SK-N-MC (cell line): ENCODE data around the gene FAM111A.
"Not testable (repeated sequence)": the region's sequence is repeated elsewhere in the genome, so short reads cannot be mapped to it uniquely, and the experiment has no call there.

ENCODE experiments used
- DNase-seq: peaks from one replicate; pipeline ENCODE4 v3.0.0-alpha.2; 2011; ENCODE audit warnings: low read depth, low spot score
- H3K27ac ChIP-seq: fragments of 200-600 bp; sonication (generic); 2 replicates; pipeline ENCODE4 v1.5.1; 2016; ENCODE audit warnings: mixed run types
- H3K36me3 ChIP-seq: fragments of 200-600 bp; sonication (generic); 2 replicates; pipeline ENCODE4 v1.6.1; 2017; ENCODE audit warnings: antibody characterized with exemption, low read length, mixed read lengths; ENCODE audit not compliant: insufficient read depth
- H3K4me3 ChIP-seq: fragments of 200-600 bp; sonication (generic); 2 replicates; pipeline ENCODE4 v1.5.1; 2016
- H3K9ac ChIP-seq: fragments of 200-600 bp; sonication (generic); 2 replicates; pipeline ENCODE4 v1.8.0; 2017; ENCODE audit warnings: mixed run types, mixed read lengths; ENCODE audit not compliant: insufficient read length
- H3K9me3 ChIP-seq: fragments of 200-600 bp; sonication (generic); 2 replicates; pipeline ENCODE4 v1.6.1; 2017; ENCODE audit warnings: low read depth, mild to moderate bottlenecking, antibody characterized with exemption, low read length, moderate library complexity, mixed read lengths
- EZH2 ChIP-seq: fragments of 200-600 bp; sonication (generic); IDR thresholded peaks from one replicate; pipeline ENCODE4 v1.6.1; 2017; ENCODE audit warnings: antibody characterized with exemption
- FOXP2 ChIP-seq: optimal IDR thresholded peaks from 2 replicates; pipeline ENCODE3; 2011; ENCODE audit warnings: mild to moderate bottlenecking, moderate library complexity; ENCODE audit not compliant: insufficient read depth; ENCODE audit errors: extremely low read length, control extremely low read depth
- POLR2AphosphoS5 ChIP-seq: IDR thresholded peaks from 2 replicates; pipeline ENCODE4 v1.6.1; 2012; ENCODE audit warnings: mild to moderate bottlenecking, low read depth, low read length, borderline replicate concordance

FAM111A gene, protein sequence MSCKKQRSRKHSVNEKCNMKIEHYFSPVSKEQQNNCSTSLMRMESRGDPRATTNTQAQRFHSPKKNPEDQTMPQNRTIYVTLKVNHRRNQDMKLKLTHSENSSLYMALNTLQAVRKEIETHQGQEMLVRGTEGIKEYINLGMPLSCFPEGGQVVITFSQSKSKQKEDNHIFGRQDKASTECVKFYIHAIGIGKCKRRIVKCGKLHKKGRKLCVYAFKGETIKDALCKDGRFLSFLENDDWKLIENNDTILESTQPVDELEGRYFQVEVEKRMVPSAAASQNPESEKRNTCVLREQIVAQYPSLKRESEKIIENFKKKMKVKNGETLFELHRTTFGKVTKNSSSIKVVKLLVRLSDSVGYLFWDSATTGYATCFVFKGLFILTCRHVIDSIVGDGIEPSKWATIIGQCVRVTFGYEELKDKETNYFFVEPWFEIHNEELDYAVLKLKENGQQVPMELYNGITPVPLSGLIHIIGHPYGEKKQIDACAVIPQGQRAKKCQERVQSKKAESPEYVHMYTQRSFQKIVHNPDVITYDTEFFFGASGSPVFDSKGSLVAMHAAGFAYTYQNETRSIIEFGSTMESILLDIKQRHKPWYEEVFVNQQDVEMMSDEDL

GRCh38 chr11:59142530-59143507, at the start of gene FAM111A:
Gene FAM111A (plus strand): TSS chr11:59142856. CDS start chr11:59148873, 6,017 bp downstream.
- DNase-seq = no peak
- Histone ChIP-seq H3K4me3 (peak within 1 kb of the TSS; percentile 84), H3K9ac (peak within 1 kb of the TSS; percentile 58), H3K9me3 (no peaks in the 10 kb centered on the region), H3K36me3 (peaks cover 3% of the 10 kb centered on the region; the same call in 1 of the 2 replicates), H3K27ac (no peak within 1 kb of the TSS)
- TF ChIP-seq EZH2 (no peak), POLR2AphosphoS5 (peak; percentile 15; the same call in 1 of the 2 replicates)

GRCh38 chr11:59093576-59093975, 49.1 kb upstream of the FAM111A start:
- not testable (repeated sequence) for H3K27ac ChIP-seq, H3K4me3 ChIP-seq, DNase-seq, H3K9ac ChIP-seq, H3K9me3 ChIP-seq, H3K36me3 ChIP-seq

- not testable (repeated sequence) for DNase-seq, H3K4me3 ChIP-seq, H3K36me3 ChIP-seq, H3K9me3 ChIP-seq, H3K27ac ChIP-seq, H3K9ac ChIP-seq
Measured at GRCh38 chr11:59095225-59095624, 47.4 kb upstream of the FAM111A start.

GRCh38 chr11:59095972-59096575, 46.6 kb upstream of the FAM111A start:
- not testable (repeated sequence) for H3K9ac ChIP-seq, H3K27ac ChIP-seq, DNase-seq, H3K36me3 ChIP-seq, H3K4me3 ChIP-seq, H3K9me3 ChIP-seq

DNA sequence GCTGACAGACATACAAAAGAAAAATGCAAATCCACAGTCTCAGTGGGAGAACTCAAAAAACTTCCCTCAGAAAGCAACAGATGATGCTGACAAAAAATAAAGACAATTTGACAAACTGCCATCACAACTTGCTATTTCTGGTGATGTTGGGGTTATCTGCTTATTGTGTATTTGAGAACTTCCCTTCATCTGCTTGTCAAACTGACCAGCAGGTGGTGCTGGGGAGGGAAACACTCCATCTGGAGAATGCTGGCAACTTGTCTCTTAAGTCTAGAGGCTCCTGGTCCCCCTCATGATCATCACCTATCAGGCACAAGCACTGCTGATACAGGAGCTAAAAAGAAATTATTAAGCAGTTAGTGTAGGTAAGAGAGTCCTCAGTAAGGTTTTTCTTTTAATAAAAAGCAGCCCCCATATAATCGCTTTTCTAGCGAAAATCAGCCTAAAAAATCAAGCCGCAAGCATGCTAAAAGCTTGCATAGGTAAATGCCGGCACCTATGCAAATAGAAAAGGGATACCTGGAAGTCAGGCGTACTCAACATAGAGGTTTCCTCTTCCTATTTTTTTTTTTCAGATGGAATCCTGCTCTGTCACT, 45.4 kb upstream of the FAM111A start:
- H3K4me3 ChIP-seq = no peak overlapping the region
- no peak overlapping the region for H3K9ac ChIP-seq
- TF ChIP-seq EZH2 (no peak), POLR2AphosphoS5 (no peak), FOXP2 (no peak)
- no peak for DNase-seq
- no peak overlapping the region for H3K27ac ChIP-seq
- no peaks in the 10 kb centered on the region for H3K36me3 ChIP-seq
- H3K9me3 ChIP-seq = no peaks in the 10 kb centered on the region

GRCh38 chr11:59097938-59098337, 44.7 kb upstream of the FAM111A start:
- H3K9ac ChIP-seq, DNase-seq, H3K9me3 ChIP-seq, H3K4me3 ChIP-seq, H3K27ac ChIP-seq, H3K36me3 ChIP-seq: not testable (repeated sequence)

DNA sequence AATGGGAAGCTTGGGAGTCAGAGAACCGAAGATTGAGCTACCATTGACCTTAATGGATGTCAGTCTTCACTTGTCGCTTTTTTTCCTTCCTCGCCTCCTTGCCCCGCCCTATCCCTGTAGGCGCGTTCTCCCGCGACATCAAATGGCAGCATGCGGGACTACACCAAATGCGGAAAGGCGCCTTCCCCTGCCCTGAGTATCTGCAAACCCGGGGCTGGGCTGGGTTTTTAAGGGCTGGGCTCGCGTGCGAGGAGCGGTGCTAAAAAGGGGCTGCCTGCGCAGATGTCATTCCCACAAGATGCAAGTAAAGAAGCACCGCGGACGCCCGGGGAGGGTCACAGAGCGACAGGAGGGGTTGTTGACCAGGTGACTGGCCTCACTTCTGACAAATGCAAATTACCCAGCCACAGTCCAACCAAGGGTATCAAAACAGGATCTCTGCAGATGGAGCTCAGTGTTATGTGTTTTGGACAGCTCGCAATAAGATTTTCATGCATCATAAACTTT, 40.3 kb upstream of the FAM111A start:
- Histone ChIP-seq H3K27ac (no peak overlapping the region), H3K4me3 (no peak overlapping the region; the same call in 1 of the 2 replicates), H3K9me3 (no peaks in the 10 kb centered on the region), H3K9ac (no peak overlapping the region), H3K36me3 (no peaks in the 10 kb centered on the region)
- TF ChIP-seq POLR2AphosphoS5 (no peak), FOXP2 (no peak), EZH2 (no peak)
- DNase-seq = no peak
